ENCODE results near the gene ARL16.
A peak's percentile ranks its signal among the peaks of the same experiment; 100 is the strongest.

The ARL16 gene

DNA sequence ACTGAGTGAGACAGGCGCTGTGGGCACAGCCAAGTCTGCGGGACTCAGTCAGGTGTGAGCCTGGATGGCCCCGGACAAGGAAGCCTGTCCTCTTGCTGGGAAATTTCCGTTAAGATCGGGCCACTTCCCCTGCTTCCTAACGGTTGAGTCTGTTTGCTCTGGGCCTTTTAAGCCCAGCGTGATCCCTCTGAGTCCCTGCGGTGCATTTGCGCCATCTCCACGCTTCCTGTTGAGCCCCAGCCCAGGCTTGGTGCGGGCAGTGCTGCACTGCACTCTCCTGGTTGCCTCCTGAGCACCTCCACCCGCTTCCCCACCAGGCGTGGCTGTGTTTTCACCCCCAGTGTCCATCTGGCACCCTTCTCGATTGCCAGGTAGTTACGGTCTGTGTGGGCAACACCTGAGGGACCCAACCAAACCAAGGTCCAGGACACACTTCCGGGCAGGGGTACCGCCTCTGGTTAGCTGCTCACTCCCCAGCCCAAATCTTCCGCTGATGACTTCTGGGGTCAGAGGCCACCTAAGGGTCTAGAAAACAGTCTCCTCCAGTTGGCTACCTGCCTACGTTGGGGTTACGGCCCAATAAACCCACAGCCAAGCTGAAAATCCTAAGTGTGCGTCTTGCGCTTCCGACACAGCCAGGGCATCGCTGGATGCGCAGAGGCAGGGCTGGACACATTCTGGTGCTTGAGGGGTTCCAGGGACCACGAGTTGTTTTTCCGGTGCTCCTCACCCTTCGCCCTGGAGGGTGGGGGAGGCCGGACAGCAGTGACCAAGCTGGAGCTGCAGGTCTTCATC, 27.1 kb upstream of the ARL16 start:
- Histone ChIP-seq H2AFZ (ENCODE audit: low read length, unreplicated experiment) (no peak overlapping the region), H3K27ac (ENCODE audit: low read depth, low read length) (no peak overlapping the region), H3K27me3 (ENCODE audit: insufficient read depth, low read length) (no peaks in the 10 kb centered on the region), H3K79me2 (ENCODE audit: control insufficient read depth, insufficient read depth, low read length, unreplicated experiment) (peaks cover 4% of the 10 kb centered on the region), H3K4me3 (ENCODE audit: low read depth, low read length) (peak overlapping the region; percentile 95), H3K36me3 (ENCODE audit: insufficient read depth, low read length) (no peaks in the 10 kb centered on the region; the same call in 1 of the 2 replicates), H3K4me1 (ENCODE audit: control insufficient read depth, insufficient read depth, low read length, unreplicated experiment) (peaks cover 14% of the 10 kb centered on the region)

DNA sequence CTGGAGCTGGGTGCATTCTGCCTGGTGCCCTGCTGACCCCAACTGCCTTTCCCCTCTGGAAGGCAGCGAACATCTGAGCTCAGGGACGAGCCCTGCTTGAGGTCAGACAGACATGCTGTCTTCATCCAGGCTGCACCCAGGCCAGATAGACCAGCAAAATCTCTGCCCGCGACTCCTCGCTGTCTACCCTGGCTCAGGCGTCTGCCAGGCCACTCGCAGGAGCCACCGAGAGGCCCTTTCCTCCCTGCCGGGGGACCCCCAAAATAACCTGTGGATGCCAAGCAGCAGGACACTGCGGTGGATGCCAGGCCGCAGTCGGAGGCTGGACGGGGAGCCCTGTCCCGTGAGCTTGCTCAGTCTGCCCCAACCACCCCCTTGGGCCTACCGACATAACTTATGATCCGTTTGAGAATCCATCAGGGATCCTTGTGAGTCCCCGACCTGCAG, 25.2 kb upstream of the ARL16 start:
- Histone ChIP-seq H3K27ac (ENCODE audit: low read depth, low read length) (no peak overlapping the region), H3K79me2 (ENCODE audit: control insufficient read depth, insufficient read depth, low read length, unreplicated experiment) (peaks cover 14% of the 10 kb centered on the region), H3K4me1 (ENCODE audit: control insufficient read depth, insufficient read depth, low read length, unreplicated experiment) (peaks cover 19% of the 10 kb centered on the region), H3K27me3 (ENCODE audit: insufficient read depth, low read length) (no peaks in the 10 kb centered on the region), H3K36me3 (ENCODE audit: insufficient read depth, low read length) (peaks cover 3% of the 10 kb centered on the region; the same call in 1 of the 2 replicates), H3K4me3 (ENCODE audit: low read depth, low read length) (no peak overlapping the region), H2AFZ (ENCODE audit: low read length, unreplicated experiment) (no peak overlapping the region)

DNA sequence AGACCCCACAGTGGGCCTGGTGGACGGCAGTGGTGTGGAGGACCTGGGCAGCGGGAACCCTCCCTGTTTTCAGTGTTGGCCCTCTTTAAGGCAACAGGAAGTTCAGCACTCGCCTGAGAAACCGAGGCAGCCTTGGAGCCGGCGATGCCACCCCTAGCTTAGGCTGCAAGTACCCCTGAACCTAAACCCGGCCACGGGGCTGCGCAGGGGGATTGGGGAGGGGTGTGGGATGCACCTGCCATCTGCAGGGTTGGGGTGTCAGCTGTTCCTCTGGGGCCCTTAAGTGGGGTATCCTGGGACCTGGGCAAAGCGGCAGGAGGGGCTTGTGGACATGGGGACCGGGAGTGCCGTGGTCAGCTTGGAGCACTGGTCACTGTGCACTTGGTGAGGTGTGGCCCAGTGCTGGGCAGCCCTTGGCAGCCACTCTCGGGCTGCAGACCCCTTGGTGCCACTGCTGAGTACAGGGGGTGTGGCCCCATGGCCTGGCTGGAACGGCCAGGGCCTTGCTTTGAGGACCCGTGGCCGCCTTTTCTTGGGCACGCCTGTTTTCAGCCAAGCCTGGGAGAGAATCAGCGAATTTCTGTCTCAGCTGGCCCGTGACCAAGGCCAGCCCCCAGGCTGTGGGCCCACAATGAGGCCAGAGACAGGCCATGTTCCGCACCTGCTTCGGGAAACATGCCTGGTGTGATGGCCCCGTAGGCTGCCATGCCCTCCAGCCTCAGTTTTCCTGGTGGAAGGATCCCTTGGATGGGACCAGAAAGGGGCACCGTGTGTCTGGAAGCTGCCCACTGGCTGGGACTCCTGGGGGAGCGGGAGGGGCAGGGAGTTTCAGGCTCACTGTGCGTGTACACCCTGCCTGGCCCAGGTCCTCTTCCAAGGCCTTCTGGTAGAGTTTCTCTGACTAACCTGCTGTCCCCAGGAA, 24.4 kb upstream of the ARL16 start:
- Histone ChIP-seq H3K4me1 (ENCODE audit: control insufficient read depth, insufficient read depth, low read length, unreplicated experiment) (peaks cover 19% of the 10 kb centered on the region), H3K79me2 (ENCODE audit: control insufficient read depth, insufficient read depth, low read length, unreplicated experiment) (peaks cover 20% of the 10 kb centered on the region), H3K27me3 (ENCODE audit: insufficient read depth, low read length) (no peaks in the 10 kb centered on the region), H3K36me3 (ENCODE audit: insufficient read depth, low read length) (peaks cover 3% of the 10 kb centered on the region; the same call in 1 of the 2 replicates), H2AFZ (ENCODE audit: low read length, unreplicated experiment) (no peak overlapping the region), H3K4me3 (ENCODE audit: low read depth, low read length) (no peak overlapping the region), H3K27ac (ENCODE audit: low read depth, low read length) (no peak overlapping the region)

DNA sequence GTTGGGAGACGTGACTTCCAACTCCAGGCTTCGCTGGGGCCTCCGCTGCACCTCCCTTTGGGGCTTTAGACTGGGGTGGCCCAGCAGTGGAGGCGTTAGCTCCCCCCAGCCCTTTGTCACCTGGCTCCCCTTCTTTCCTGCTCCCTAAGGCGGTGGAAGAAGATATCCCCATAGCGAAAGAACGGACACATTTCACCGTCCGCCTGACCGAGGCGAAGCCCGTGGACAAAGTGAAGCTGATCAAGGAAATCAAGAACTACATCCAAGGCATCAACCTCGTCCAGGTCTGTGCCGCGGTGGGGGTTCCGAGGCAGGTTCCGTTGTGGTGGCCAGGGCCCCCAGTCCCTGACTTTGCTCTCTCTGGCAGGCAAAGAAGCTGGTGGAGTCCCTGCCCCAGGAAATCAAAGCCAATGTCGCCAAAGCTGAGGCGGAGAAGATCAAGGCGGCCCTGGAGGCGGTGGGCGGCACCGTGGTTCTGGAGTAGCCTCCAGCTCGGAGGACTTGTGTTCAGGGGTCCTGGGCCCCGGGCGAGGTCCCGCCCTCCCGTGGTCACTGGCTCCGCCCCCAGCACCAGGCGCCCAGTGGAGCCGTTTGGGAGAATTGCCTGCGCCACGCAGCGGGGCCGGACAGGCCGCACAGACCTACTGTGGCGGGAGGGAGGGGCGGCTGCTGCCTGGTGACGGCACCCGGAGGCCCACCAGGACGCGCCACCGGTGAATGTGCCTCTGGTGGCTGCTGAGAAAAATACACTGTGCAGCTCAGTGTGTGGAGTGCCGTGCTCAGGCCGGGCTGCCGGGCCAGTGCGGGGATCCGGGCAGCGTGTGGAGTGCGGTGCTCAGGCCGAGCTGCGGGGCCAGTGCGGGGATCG, 23.4 kb upstream of the ARL16 start:
- Histone ChIP-seq H2AFZ (ENCODE audit: low read length, unreplicated experiment) (no peak overlapping the region), H3K79me2 (ENCODE audit: control insufficient read depth, insufficient read depth, low read length, unreplicated experiment) (peaks cover 21% of the 10 kb centered on the region), H3K4me3 (ENCODE audit: low read depth, low read length) (no peak overlapping the region), H3K4me1 (ENCODE audit: control insufficient read depth, insufficient read depth, low read length, unreplicated experiment) (peaks cover 22% of the 10 kb centered on the region), H3K27ac (ENCODE audit: low read depth, low read length) (no peak overlapping the region), H3K36me3 (ENCODE audit: insufficient read depth, low read length) (peaks cover 3% of the 10 kb centered on the region; the same call in 1 of the 2 replicates), H3K27me3 (ENCODE audit: insufficient read depth, low read length) (no peaks in the 10 kb centered on the region)

DNA sequence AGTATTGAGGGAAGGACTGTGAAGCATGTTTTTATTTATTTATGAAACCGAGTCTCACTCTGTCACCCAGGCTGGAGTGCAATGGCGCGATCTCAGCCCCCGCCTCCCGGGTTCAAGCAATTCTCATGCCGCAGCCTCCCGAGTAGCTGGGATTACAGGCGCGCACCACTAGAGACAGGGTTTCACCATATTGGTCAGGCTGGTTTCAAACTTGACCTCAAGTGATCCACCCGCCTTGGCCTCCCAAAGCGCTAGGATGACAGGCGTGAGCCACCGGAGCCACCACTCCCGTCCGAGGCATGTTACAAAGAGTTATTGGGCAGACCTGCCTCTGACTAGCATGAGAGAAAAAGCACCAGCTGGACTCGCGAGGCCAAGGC, 22.6 kb upstream of the ARL16 start:
- Histone ChIP-seq H3K36me3 (ENCODE audit: insufficient read depth, low read length) (peaks cover 9% of the 10 kb centered on the region; the same call in 1 of the 2 replicates), H2AFZ (ENCODE audit: low read length, unreplicated experiment) (no peak overlapping the region), H3K27ac (ENCODE audit: low read depth, low read length) (no peak overlapping the region), H3K27me3 (ENCODE audit: insufficient read depth, low read length) (no peaks in the 10 kb centered on the region), H3K79me2 (ENCODE audit: control insufficient read depth, insufficient read depth, low read length, unreplicated experiment) (peaks cover 29% of the 10 kb centered on the region), H3K4me3 (ENCODE audit: low read depth, low read length) (no peak overlapping the region), H3K4me1 (ENCODE audit: control insufficient read depth, insufficient read depth, low read length, unreplicated experiment) (peaks cover 28% of the 10 kb centered on the region)

DNA sequence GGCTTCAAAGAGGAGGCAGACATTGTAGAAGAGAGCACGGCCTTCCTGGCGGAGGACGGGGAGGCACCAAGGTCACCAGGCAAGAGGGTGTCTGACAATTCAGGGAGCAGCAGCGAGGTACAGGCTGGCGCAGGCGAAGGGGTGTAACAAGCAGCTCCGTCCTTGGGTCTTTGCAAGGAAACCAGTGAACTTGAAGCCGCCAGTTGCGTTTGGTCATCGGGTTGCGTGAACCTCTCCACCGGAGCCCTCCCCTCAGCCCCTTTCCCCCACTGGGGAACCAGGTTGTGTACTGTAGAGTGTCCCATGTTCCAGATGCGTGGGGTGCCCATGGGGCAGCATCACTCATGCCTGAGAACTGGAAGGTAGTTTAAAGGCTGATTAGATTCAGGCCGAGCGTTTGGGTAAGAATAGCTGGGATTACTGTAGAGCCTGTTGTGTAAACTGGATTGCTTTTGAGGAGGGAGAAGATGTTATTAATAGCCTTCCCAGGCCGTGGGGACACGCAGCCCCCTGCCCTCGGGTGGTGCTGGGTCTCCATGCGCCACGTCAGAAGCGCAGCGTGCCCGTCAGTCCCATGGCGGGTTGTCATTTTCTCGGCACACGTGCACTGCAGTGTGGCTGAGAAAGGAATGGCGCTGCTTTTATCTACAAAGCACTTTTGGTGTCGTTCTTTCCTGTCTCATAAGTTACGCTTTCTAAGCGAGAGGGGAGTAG, 22.1 kb upstream of the ARL16 start:
- no peaks in the 10 kb centered on the region for H3K27me3 ChIP-seq (ENCODE audit: insufficient read depth, low read length)
- H3K4me1 ChIP-seq (ENCODE audit: control insufficient read depth, insufficient read depth, low read length, unreplicated experiment) = peaks cover 28% of the 10 kb centered on the region
- peaks cover 34% of the 10 kb centered on the region for H3K79me2 ChIP-seq (ENCODE audit: control insufficient read depth, insufficient read depth, low read length, unreplicated experiment)
- H2AFZ ChIP-seq (ENCODE audit: low read length, unreplicated experiment) = no peak overlapping the region
- H3K4me3 ChIP-seq (ENCODE audit: low read depth, low read length) = no peak overlapping the region
- H3K27ac ChIP-seq (ENCODE audit: low read depth, low read length) = no peak overlapping the region
- peaks cover 13% of the 10 kb centered on the region; the same call in 1 of the 2 replicates for H3K36me3 ChIP-seq (ENCODE audit: insufficient read depth, low read length)

DNA sequence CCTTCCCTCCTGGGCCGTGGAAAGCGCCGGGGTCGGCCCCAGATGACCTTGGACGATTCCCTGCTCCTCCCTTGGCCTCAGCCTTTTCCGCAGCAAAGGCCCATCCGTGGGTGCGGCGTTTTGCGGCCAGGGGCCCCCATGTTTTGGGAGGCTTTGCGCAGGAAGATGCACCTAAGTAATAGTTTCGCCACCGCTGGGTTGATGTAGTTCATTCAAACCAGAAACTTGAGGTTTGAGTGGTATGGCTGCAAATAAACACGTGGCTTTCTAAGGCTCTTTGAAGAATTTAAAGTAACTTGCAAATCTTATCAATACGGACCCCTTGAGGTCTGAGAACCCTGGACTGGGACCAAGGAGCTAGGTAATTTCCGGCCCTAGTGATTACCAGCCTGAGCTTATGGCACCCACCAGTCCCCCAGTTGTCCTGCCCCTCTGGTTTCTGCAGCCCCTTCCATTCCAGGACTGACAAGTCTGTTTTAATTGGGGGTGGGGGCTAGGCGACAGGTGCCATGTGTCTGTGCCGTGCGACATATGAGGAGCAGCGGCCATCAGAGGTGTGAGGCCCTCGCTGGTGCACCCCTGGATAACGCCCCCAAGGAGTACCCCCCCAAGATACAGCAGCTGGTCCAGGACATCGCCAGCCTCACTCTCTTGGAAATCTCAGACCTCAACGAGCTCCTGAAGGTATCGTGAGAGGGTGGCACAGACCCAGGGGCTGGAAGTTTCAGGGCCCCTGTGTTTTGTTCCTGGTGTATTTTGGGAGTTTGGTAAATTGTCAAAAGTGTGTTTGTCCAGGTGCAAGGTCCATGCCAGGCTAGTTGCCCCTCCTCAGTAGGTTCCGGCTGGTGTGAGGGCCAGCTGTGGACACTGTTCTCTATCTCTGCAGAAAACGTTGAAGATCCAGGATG, 20.4 kb upstream of the ARL16 start:
- Histone ChIP-seq H3K4me1 (ENCODE audit: control insufficient read depth, insufficient read depth, low read length, unreplicated experiment) (peaks cover 24% of the 10 kb centered on the region), H3K27me3 (ENCODE audit: insufficient read depth, low read length) (no peaks in the 10 kb centered on the region), H2AFZ (ENCODE audit: low read length, unreplicated experiment) (no peak overlapping the region), H3K79me2 (ENCODE audit: control insufficient read depth, insufficient read depth, low read length, unreplicated experiment) (peaks cover 41% of the 10 kb centered on the region), H3K4me3 (ENCODE audit: low read depth, low read length) (peak overlapping the region; percentile 86), H3K27ac (ENCODE audit: low read depth, low read length) (peak overlapping the region; percentile 90), H3K36me3 (ENCODE audit: insufficient read depth, low read length) (peaks cover 15% of the 10 kb centered on the region; the same call in 1 of the 2 replicates)

DNA sequence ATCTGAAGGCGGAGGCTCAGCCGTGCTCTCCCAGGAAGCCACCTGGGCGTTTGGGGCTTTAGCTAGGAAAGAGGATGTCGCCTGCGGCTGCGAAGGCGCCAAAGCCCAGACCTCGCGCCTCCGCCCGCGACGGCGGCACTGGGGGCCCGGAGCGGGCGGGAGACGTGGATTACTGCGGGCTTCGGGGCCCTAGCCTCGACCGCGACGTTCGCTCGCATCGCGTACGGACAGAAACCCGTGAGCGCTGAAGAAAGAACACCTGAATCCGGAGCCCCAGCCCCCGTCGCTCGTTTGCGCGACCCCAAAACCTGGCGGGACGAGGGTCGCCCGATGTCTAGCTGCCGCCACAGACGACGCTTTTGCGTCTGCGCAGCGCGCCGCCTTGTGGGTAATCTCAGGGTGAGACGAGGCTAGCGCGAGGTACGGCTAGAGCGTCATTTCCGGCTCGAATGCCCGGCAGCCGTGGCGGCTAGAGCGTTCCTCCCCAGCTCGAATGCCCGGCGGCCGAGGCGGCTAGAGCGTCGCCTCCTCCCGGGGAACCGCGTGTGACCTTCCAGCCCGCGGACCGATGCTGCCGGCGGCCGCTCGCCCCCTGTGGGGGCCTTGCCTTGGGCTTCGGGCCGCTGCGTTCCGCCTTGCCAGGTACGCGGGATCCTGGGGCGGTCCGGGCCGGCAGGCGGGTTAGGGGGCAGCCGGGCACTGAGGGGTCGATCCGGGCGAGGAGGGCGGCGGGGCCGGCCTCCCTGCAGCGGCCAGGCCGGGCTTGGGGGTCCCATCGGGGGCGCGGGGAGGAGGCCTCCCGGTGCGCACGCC, 19.5 kb upstream of the ARL16 start, which contains the start of gene MRPL12:
TSS of gene MRPL12 (plus strand) at position 434 of the 813 bp plus-strand sequence. CDS start at position 569, 135 bp downstream.
- Histone ChIP-seq H3K4me1 (ENCODE audit: control insufficient read depth, insufficient read depth, low read length, unreplicated experiment) (peaks cover 24% of the 10 kb centered on the region), H3K27me3 (ENCODE audit: insufficient read depth, low read length) (no peaks in the 10 kb centered on the region), H2AFZ (ENCODE audit: low read length, unreplicated experiment) (peak within 1 kb of the TSS; percentile 39), H3K79me2 (ENCODE audit: control insufficient read depth, insufficient read depth, low read length, unreplicated experiment) (peaks cover 45% of the 10 kb centered on the region), H3K36me3 (ENCODE audit: insufficient read depth, low read length) (peaks cover 16% of the 10 kb centered on the region; the same call in 1 of the 2 replicates), H3K4me3 (ENCODE audit: low read depth, low read length) (peak within 1 kb of the TSS; percentile 86), H3K27ac (ENCODE audit: low read depth, low read length) (peak within 1 kb of the TSS; percentile 90)

All from ACC112 (cell line).